Measurements from ENCODE around the gene ITPRID2.

DNA sequence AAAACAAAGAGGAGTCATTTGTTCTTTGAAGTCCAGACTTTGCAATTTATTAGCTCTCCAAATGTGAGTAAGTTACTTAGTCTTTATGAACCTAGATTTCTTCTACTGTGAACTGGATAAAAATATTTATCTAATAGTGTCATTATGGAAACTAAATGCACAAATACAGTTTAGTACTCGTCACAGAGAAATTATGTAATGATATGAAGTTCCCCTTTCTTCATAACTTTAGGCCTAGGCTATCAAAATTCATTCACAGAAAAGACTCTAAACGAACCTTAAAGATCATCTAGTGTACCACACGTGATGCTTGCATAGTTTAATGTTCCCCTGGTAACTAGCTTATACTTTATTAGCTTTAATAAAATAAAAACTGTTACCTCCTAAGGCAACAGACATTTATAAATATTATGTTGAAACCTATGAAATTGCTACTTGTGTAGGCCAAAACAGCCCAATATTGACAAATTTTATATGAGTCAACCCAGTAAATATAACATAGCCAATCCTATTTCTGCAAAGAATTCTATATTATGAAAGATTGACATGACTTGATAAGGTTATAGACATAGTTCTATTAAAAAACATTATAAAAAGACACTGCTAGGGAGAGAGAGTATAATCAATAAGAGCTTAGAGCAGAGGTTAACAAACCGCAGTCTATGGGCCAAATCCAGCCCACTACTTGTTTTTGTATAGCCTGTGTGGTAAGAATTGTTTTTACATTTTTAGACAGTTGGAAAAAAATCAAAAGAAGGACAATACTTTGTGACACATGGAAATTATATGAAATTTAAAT lies 44.9 kb upstream of the ITPRID2 start:
- TF ChIP-seq, protein P1, sequence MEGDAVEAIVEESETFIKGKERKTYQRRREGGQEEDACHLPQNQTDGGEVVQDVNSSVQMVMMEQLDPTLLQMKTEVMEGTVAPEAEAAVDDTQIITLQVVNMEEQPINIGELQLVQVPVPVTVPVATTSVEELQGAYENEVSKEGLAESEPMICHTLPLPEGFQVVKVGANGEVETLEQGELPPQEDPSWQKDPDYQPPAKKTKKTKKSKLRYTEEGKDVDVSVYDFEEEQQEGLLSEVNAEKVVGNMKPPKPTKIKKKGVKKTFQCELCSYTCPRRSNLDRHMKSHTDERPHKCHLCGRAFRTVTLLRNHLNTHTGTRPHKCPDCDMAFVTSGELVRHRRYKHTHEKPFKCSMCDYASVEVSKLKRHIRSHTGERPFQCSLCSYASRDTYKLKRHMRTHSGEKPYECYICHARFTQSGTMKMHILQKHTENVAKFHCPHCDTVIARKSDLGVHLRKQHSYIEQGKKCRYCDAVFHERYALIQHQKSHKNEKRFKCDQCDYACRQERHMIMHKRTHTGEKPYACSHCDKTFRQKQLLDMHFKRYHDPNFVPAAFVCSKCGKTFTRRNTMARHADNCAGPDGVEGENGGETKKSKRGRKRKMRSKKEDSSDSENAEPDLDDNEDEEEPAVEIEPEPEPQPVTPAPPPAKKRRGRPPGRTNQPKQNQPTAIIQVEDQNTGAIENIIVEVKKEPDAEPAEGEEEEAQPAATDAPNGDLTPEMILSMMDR (IDR thresholded peaks at IDR 0.05) = no peak
- TF ChIP-seq POLR2A (IDR thresholded peaks at IDR 0.05) = no peak

Measured in testis (tissue), 2 donors.